Uterus (tissue), 2 donors: ENCODE measurements around the gene KLHDC2.
"Not testable (repeated sequence)": the region's sequence is repeated elsewhere in the genome, so short reads cannot be mapped to it uniquely, and the experiment has no call there.

Source experiments
- CTCF ChIP-seq, 4 experiments: fragments of 200-600 bp in 2 of 4; fragments of 450-650 bp in 2 of 4; sonication (generic) in 2 of 4; IDR thresholded peaks; one replicate each; pipeline ENCODE4 v1.5.1; 2016 to 2019; ENCODE audit warnings: antibody characterized with exemption in 4 of 4, mild to moderate bottlenecking in 2 of 4, moderate library complexity in 1 of 4
- POLR2A ChIP-seq, 2 donors: fragments of 450-650 bp; IDR thresholded peaks; one replicate each; pipeline ENCODE4 v1.6.1; 2016; ENCODE audit warnings: antibody characterized with exemption in 2 of 2, mild to moderate bottlenecking in 1 of 2, moderate library complexity in 1 of 2

DNA sequence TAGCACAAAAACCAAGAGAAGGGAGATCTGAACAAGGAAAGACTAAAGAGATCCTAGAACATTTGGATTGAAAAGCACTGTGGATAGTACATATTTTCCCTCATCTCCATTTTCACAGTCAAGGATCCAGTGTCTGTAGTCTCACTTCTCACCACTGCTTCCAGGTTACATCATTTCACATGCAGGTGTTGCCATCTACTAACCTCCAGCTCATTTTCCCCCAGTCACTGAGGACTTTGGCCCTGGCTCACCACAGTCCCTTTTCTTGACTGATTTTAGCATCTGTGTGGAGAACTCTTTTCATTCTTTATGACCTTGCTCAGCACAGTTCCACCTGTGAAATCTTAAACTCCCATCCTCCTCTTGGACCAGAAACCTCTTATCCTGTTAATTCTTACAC lies 21.5 kb upstream of the KLHDC2 start:
- TF ChIP-seq POLR2A, CTCF (IDR thresholded peaks at IDR 0.05): not testable (repeated sequence)
